HepG2 (cell line): ENCODE data around the gene LITAFD. TPM values are rescaled to one million over a fixed set of nuclear protein-coding genes. Genes with fewer than 3 reads are reported as not detected.

Experiments
- CCDC6 ChIP-seq: sonication (generic); formaldehyde crosslinking; IDR thresholded peaks from 2 replicates; pipeline ENCODE4 v1.8.1; 2022; ENCODE audit warnings: mild to moderate bottlenecking, missing genetic modification reagents, moderate library complexity
- FOXC1 ChIP-seq: sonication (generic); formaldehyde crosslinking; IDR thresholded peaks from 2 replicates; pipeline ENCODE4 v1.8.0; 2022; ENCODE audit warnings: mild to moderate bottlenecking, missing genetic modification reagents, borderline replicate concordance
- GMEB1 ChIP-seq: sonication (generic); formaldehyde crosslinking; IDR thresholded peaks from 2 replicates; pipeline ENCODE4 v1.5.1; 2020; ENCODE audit warnings: missing genetic modification reagents, mild to moderate bottlenecking, borderline replicate concordance
- HNF1A ChIP-seq, 2 experiments: sonication (generic) in 1 of 2; formaldehyde crosslinking in 1 of 2; IDR thresholded peaks; 2 replicates each; pipeline versions ENCODE4 v1.4.0 to v1.6.1; 2016 to 2020; ENCODE audit warnings: borderline replicate concordance in 1 of 2, low read depth in 1 of 2, mild to moderate bottlenecking in 1 of 2, missing genetic modification reagents in 1 of 2
- HNRNPH1 ChIP-seq: fragments of 200-400 bp; formaldehyde crosslinking; optimal IDR thresholded peaks from 2 replicates; pipeline ENCODE3; 2017; ENCODE audit warnings: mild to moderate bottlenecking, low read depth, low read length
- IRX3 ChIP-seq: sonication (generic); formaldehyde crosslinking; IDR thresholded peaks from 2 replicates; pipeline ENCODE4 v1.8.1; 2023; ENCODE audit warnings: mild to moderate bottlenecking, low read depth, missing genetic modification reagents, borderline replicate concordance
- NCOA1 ChIP-seq: sonication (generic); formaldehyde crosslinking; IDR thresholded peaks from 2 replicates; pipeline ENCODE4 v1.9.0; 2021; ENCODE audit warnings: missing genetic modification reagents
- POLR2G ChIP-seq: fragments of 200-400 bp; formaldehyde crosslinking; IDR thresholded peaks from 2 replicates; pipeline ENCODE4 v1.6.1; 2018; ENCODE audit warnings: mild to moderate bottlenecking, low read depth, low read length, moderate library complexity
- RFX3 ChIP-seq: IDR thresholded peaks from 2 replicates; pipeline ENCODE4 v1.6.1; 2016; ENCODE audit warnings: missing biosample characterization, missing genetic modification reagents
- TFAP4 ChIP-seq: sonication (generic); IDR thresholded peaks from 2 replicates; pipeline ENCODE4 v1.6.1; 2016; ENCODE audit warnings: low read depth, borderline replicate concordance
- ZBTB39 ChIP-seq: sonication (generic); formaldehyde crosslinking; IDR thresholded peaks from 2 replicates; pipeline ENCODE4 v1.5.0; 2020; ENCODE audit warnings: missing genetic modification reagents
- ZNF572 ChIP-seq: sonication (generic); formaldehyde crosslinking; IDR thresholded peaks from 2 replicates; pipeline ENCODE4 v1.5.1; 2020; ENCODE audit warnings: mild to moderate bottlenecking, missing genetic modification reagents
- ZNF7 ChIP-seq: IDR thresholded peaks from 2 replicates; pipeline ENCODE4 v1.6.1; 2016; ENCODE audit warnings: missing biosample characterization, missing genetic modification reagents
- ZNF784 ChIP-seq: sonication (generic); formaldehyde crosslinking; IDR thresholded peaks from 2 replicates; pipeline ENCODE4 v1.5.1; 2020; ENCODE audit warnings: missing genetic modification reagents, mild to moderate bottlenecking, borderline replicate concordance
- polyA plus RNA-seq, 8 experiments: library from polyadenylated mRNA; depleted of rRNA in 3 of 8; stranded (reverse) in 7 of 8; unstranded in 1 of 8; fragments of >200 nt; fragmentation: Illumina TruSeq in 4 of 8; extraction: Trizol in 4 of 8; gene quantifications; 2 replicates each; pipeline versions ENCODE4 v1.2.1 to v1.2.3, GENCODE V29; 2011 to 2016; ENCODE audit warnings: low read depth in 4 of 8, missing spikeins in 1 of 8, mixed read lengths in 1 of 8; ENCODE audit not compliant: insufficient read depth in 1 of 8
- total RNA-seq, 5 experiments: library from RNA; depleted of rRNA; stranded (reverse); fragments of >200 nt; fragmentation: Illumina TruSeq; extraction: Trizol; gene quantifications; 2 replicates each; pipeline ENCODE4 v1.2.3, GENCODE V29; 2016; ENCODE audit warnings: low read depth in 1 of 5

LITAFD gene
- total and polyA plus RNA-seq, 2 of the 13 experiments (the other 11 are each of a cell fraction or from before 2014, with no cell fraction given): not detected

- 0 out of 2 replicates have a peak, but pooled peaks have one; percentile 76 for TF ChIP-seq ZBTB39 (CRISPR knock-in tag)
- no peak for TF ChIP-seq IRX3 (CRISPR knock-in tag)
- TF ChIP-seq HNRNPH1: peak; percentile 80
- no peak for TF ChIP-seq NCOA1
- no peak for TF ChIP-seq ZNF7 (CRISPR knock-in tag)
- TF ChIP-seq HNF1A (IDR thresholded peaks at IDR 0.05; ENCODE audit: low read depth): no peak
- TF ChIP-seq HNF1A (CRISPR knock-in tag; IDR thresholded peaks at IDR 0.05; ENCODE audit: borderline replicate concordance): 0 out of 2 replicates have a peak, but pooled peaks have one; percentile 34
- TF ChIP-seq FOXC1: peak; percentile 65; the same call in 1 of the 2 replicates
- TF ChIP-seq GMEB1 (CRISPR knock-in tag): no peak
- TF ChIP-seq RFX3: no peak
- no peak for TF ChIP-seq ZNF572 (CRISPR knock-in tag)
- no peak for TF ChIP-seq CCDC6 (CRISPR knock-in tag)
- 0 out of 2 replicates have a peak, but pooled peaks have one; percentile 36 for TF ChIP-seq TFAP4
- TF ChIP-seq POLR2G: peak; percentile 68
- TF ChIP-seq ZNF784: peak; percentile 32; the same call in 1 of the 2 replicates
Measured at GRCh38 chr16:8885674-8886592, 3.8 kb downstream of the LITAFD start (continued).
